GM04504 (cell line): Measurements from ENCODE around the gene CACNA2D3.

ENCODE experiments used
- DNase-seq: peaks from one replicate; pipeline ENCODE4 v3.0.0-alpha.2; 2012; ENCODE audit warnings: low read depth

CACNA2D3 gene

DNA sequence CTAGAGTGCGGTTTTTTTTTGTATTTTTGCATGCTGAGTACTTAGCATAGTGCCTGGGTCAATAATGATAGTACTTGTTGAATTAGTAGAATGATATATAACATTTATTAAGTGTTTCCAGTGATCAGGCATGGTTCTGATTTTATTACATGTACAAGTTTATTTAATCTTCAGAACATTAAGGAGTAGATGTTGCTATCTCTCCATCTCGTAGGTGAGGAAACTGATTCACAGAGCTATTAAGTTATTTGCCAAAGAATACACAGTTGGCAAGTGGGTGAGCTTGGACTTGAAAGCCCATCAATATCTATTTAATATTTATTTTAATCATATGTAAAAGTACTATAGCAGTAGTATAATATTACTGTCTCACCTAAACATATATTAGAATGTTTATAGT is 219.5 kb downstream of the CACNA2D3 start:
- DNase-seq: no peak

DNA sequence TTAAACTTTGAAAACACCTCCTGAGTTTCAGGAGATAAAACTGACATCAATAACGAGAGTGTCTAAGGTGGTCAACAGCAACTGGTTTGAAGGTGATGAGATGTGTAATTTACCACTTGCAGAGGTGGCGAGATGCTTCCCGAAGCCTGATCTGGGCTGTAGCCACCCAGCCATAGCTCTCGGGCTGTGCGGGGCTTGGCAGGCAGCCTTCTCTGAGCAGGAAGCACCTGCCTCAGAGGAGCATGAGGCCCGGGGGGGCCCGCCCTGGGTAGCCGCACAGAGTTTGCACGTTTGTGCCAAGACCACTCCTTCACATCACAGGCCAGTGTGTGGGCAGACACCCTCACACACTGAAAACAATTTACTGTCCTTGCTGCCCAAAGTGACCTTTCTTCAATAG is 220.3 kb downstream of the CACNA2D3 start:
- DNase-seq: no peak

DNA sequence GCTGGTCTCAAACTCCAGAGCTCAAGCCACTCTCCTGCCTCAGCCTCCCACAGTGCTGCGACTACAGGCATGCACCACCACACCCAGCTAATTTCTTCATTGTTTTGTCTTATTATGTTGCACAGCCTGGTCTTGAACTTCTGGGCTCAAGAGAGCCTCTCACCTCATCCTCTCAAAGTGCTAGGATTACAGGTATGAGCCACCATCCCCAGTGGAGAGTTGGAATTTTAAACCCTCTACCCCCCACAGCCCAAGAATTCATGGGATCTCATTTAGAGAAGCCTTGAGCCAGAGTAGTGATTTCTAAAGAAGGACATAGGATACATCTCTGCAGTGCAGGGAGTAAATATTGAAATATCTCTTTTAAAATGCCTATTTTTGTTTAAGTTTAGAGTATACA is 221.1 kb downstream of the CACNA2D3 start:
- no peak for DNase-seq

DNA sequence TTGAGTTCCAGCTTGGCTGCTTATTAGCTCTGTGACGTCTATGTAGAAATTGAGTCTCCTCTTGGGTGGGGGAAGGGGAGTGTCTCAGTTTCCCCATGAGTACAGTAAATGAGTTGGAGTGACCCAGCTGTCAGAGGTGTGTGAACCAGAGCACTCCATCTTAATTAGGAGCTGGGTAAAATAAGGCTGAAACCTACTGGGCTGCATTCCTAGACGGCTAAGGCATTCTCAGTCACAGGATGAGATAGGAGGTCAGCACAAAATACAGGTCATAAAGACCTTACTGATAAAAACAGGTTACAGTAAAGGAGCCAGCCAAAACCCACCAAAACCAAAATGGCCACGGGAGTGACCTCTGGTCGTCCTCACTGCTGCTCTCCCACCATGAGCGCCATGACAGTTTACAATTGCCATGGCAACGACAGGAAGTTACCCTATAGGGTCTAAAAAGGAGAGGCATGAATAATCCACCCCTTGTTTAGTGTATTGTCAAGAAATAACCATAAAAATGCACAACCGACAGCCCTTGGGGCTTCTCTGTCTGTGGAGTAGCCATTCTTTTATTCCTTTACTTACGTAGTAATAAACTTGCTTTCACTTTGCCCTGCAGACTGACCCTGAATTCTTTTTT is 222.4 kb downstream of the CACNA2D3 start:
- DNase-seq: no peak

DNA sequence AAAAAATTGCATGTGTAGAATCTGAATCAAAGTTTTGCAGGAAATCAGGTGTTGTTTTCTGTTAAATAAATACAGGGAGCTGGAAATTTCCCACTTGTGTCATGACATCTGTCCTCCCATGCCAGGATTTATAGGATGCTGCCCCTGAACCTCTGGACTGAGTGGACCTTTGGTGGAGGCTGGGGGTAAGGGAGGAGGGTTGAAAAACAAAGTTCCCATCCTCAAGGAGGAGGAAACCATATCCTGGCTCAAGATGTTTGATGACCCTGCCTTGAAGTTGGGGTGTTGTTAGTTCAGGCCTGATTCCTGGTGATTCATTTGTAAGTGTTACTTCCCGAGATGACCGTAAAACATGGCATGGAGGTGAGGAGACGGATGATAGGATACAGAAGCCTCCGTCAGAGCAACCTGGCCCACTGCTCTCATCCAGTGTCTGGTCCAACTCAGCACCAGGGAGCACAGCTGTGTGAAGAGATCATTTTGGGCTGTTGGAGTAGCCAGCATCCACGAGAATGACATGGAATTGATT is 223.6 kb downstream of the CACNA2D3 start:
- no peak for DNase-seq

DNA sequence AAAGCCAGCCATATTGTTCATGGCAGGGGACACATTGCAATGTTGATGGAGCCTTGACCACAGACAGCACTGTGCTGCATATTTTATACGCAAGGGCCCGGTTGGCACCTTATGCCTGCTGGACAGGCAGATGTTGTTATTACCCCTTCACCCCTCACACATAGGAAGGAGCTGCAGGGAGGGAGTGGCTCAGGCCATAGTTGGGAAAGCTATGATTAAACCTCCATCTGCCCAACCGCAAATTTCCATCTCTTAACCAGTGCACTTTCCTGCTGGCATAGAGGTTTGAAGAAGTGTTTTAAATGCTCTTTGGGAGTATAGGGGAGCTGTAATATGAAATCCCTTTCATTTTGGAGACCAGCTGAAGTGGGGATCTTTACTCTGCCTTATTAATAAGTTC is 224.7 kb downstream of the CACNA2D3 start:
- no peak for DNase-seq

DNA sequence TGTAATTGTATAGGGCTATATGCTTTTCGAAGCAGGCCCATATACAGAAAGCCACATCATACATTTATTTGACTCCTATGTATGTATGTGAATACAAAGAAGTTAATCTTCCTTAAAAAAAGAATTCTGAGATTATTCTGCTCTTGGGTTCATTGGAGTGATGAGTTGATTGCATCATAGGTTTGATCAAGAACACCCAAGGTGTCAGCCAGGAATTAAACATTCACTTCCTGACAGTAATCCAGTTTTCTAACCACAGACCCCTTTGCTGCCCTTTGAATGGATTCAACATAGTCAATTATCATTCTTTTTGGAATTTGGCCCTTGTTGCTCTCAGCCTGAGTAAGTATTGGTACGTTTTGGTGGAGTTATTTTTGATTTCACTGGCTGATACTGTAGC is 225.6 kb downstream of the CACNA2D3 start:
- DNase-seq: no peak

DNA sequence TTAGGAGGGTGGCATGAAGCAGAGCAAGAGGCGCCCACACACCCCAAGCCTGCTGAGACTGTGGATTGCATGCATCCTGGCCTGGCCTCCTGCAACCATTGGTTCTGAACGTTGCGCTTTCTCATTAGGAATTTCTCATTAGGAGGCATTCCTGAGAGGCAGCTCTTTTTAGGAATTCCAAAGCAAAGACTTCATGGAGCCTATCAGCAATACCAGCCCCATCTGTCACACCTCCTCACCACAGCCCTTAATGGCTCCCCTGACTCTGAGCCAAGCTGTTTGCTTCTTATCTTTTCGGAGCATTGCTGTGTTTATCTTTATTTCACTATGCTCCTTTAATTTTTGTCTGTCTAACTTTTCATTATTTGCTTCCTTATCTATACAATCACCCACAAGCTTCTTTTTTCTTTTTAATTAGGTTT is 226.9 kb downstream of the CACNA2D3 start:
- no peak for DNase-seq

DNA sequence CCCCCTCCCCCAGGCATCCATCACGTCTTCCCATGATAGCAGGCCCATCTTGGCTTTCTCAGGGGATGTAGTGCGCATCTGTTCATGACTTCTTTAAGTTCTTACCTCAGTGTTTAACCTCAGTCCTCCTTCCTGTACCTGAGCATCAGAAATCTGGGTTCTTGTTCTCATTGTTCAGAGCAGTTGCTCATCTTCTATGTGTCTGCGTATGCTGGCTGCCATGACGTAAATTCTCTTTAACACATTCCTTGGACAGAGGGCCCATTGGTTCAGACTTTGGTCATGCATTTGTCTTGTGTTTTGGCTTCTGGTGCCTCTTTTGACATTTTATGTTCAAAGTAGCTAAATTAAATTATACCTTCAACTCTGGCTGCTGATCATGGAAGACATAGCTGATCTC is 227.3 kb downstream of the CACNA2D3 start:
- DNase-seq: no peak

DNA sequence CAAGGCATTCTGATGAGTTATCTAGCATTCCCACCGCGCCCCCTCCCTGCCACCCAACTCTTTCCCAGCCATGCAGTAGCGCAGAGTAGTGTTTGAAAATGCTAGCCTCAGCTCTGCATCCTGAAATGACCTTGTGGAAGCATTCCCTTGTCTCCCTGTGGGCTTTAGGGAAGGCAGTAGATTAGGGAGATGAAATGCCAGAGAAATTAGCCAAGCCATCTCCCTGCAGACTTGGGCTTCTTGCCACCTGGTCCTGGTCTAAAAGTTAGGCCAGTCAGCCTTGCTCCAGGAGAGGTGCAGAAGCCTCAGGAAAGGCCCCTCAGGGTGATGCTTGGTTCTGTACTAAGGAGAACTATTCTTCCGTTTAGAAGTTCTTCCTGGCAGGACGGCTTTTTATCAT is 231.2 kb downstream of the CACNA2D3 start:
- no peak for DNase-seq

DNA sequence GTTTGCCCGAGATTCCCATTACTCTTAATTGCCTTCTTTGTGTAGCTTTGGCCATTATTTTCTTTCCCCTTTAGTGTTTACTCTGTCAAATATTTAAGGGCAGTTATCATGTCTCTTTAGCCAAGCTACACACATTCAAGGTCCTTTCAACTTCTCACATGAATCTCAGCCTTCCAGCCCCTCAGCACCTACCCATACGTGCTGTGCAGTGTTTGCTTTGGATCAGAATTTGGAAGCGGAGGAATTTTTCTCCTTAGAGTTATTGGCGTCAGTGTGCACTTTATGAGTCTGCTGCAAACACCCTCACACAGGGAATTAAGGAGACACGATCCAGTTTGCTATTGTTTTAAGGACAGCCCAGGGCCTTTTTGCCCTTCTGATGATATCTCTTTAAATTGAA is 231.6 kb downstream of the CACNA2D3 start:
- DNase-seq: no peak

DNA sequence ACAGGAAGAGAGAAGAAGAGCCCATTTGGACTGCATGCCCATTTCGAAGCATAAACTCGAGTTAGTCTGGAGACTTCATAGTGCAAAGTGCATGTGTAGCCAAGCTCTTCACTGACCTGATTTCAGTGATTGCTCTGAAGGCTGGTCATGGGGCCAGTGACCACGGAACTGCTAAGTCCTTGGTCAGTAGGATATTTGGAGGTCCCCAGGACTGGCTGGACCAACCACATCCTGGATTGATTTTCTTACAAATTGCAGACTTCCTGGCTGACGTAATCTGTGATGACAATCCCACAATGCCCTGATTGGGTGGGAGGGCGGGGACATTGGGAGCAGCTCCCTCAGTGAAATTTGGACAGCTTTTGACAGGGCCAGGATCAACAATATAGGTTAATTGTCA is 233.4 kb downstream of the CACNA2D3 start:
- no peak for DNase-seq

DNA sequence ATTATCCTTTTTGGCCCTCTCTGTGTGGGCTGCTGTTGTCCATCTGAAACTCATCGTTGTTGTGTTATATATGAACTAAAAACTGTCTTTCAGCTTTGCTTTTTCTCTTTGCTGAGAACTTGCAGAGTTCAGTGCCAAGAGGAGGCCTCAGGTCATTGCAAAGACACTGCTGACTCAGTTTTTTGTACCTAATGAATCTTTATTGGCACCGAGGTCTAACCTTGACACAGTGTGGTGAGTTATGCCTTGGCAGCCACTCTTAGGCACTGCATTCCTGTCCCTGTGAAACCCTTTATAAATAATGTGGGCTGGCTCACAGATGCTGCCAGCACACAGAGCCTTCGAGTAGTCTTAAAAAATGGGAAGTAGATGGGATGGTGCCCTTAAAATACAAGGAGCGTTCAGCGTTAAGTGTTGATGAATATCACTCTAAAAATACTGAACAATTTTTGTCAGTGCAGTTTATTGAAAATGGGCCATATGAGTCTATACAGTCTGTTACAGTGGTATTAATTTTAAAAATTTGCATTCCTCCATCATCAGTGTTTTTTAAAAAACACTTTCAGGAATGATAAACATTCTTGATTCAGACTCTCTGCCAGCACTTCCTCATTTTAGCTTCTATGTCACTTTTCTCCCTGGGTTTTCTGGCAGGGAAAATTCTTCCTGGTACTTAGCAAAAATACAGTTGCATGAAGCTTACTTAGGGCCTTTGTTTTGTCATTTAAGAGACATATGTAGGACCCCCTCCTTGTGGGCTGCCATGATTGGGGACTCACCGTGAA is 234.1 kb downstream of the CACNA2D3 start:
- DNase-seq: no peak

DNA sequence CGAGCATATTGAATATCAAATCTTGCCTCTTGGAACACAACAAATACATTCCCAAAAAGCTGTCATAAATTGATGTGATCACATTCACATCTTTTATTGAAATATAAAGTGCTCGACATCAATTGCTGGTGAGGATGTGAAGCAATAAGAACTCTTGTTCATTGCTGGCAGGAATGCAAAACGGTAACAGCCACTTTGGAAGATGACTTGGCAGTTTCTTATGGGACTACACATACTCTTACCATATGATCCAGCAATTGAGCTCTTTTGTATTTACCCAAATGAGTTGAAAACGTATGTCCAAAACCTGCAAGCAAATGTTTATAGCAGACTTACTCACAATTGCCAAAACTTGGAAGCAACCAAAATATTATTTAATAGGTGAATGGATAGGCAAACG is 234.9 kb downstream of the CACNA2D3 start:
- DNase-seq: no peak

DNA sequence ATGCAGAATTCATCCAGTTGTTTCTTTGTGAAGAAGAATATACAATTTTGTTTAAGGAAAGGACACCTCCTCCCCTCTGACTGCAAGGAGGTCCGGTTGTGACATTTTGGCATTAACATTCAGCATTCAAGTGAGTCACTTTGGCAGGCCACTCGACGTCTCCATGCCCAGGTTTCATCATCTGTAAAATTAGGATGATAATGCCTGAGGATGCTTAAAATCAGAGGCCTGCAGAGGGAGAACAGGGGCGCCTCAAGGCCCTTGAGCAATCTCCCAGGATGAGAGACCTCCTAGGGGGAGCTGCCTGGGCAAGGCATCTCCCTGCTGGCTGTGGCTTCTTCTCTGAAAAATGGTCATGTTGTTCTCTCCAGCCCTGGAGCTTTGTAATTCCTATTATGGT is 236.0 kb downstream of the CACNA2D3 start:
- DNase-seq: no peak

DNA sequence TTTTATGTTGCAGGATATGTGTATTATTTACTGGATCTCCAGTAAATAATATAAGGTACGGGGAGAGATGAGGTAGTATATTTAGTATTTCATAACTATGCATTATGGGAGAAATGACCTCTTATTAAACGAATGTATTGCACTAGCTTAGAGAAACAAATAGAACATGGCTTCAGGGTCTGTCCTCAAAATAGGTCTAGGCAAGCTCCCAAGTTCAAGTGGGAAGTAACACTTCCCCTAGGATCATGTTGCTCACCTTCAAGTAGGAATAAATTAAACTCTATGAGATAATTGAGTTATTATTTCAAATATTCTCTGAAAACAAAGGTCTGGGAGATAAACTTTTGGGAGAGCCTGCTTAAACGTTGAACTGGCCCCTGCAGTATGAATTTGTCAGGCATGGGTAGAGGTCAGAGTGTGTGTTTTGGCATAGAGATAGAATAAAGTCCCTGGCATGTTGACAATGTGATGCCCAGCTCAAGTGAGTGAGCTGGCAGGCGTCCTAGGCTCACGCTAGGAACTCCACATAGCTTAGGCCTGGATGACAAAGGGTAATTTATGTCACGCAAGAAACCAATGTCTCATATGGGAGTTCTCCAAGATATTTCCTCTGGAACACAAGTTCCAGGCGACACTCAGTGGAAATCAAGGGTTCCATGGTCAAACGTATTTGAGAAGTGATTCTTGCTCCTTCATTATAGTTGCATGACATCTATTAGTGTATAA is 236.8 kb downstream of the CACNA2D3 start:
- DNase-seq: no peak

DNA sequence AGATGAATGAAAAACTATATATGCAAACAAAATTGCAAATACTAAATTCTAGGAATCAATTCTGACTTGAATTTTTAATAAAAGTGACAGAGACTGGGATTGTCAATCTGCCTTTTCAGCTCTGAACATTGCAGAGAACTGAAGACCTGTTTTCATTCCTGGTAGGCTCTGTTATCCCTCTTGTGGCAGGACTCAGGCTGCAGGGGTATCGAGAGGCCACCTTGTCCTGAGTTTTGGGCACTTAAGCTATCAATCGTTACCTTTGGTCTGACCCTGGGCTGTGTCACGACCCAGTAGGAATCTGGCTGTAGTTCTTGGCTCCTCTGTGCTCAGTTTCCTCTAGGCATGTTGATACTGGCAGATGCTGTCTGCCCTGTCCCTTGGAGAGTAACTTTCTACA is 238.0 kb downstream of the CACNA2D3 start:
- DNase-seq: no peak

DNA sequence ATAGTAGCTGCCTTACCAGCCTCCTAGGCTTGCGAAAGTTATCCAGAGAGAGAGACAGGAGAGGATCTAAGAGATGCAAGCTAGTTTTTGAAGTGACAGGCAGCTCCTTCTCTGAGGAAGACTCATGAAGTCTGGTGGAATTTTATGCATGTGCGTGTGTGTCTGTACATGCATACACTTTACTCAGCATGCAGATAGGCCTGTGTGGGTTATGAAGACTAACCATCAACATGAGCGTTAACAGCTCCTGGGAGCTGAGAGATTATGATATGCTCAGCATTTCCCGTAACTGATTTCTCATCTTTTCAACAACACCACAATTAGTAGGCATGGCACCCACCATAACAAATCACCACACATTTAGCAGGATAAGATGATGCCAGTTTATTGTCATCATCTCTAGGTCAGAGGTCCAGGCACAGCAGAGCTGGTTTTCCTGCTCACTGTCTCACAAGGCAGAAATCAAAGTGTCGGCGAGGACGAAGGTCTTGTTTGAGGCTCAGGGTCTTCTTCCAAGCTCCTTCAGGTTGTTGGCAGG is 239.5 kb downstream of the CACNA2D3 start:
- DNase-seq: no peak

DNA sequence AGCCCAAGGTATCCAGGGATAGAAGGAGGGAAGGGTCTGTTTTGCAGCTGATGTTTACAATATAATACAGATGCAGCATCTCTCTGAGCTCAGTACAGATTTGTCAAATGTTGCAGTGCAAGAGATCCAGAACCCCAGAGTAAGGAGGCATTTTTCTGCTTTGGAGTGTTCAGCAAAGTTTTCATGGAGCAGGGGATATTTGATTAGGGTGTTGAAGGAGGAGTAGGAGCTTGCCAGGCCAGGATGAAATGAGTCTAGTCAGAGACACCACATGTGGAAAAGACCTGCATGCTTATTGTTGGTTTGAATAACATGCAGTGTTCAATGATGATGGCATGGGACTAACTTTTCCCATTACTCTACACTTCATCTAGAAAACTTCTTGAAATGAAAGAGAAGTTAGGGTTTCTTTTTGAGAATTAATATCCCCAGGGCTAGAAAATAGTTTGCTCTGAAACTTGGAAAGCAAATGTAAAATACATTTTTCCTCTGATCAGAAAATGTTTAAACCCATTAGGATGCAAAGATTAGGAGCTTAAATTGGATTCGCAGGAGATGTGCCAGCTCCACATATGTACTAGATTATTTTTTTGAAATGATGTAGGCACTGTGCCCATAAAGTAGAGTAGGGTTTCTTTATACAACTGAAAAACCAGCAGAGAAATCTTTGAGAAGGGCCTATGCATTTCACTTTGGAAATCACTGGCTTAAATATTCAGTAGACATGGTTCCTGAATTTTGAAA is 243.8 kb downstream of the CACNA2D3 start:
- no peak for DNase-seq

DNA sequence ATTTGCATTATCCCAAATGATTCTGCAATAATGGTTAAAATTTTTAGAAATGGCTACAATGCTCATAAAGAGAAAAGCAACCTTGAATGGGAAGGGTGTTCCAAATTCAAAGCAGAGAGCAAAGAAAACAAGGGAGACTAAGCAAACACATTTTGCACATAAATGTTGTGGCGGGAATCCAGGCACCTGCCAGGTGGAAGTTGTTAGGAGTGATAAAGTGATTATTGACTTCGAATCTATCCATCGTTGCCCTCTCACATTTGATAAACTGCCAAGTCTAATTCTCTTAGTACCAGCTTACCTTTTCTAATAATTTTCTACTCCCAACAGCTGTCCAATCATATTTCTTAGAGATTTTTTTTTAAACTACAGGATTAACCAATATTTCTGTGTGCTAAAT is 244.5 kb downstream of the CACNA2D3 start:
- no peak for DNase-seq

DNA sequence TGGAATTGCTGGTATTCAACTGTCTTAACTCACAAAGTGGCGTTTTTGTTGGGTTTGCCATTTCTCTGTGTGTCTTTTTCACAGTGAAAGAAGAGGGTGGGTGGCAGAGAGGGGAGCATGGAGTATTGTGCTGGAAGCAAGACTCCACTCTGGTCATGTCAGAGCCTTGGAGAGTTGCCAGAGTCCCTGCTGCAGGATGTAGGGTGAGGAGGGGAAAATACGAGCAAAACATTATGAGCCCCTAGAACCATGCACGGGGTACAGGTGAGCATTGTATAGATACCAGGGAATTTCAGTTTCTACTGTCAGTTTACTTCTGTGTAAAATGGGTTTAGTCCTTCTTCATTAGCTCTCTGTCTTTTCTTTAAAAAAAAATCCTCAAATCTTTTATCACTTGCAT is 249.9 kb downstream of the CACNA2D3 start:
- DNase-seq: no peak
